SK-N-SH (cell line): ENCODE results near the gene GFPT2. TPM values are rescaled to one million over a fixed set of nuclear protein-coding genes. Genes with fewer than 3 reads are reported as not detected.

Experiments used
- CTCF ChIA-PET: fragments of 300-600, 350-600 bp; formaldehyde crosslinking; extraction: SDS; loops from one replicate; lab custom pipeline; 2021; lab: Yijun Ruan, JAX
- POLR2A ChIA-PET: fragments of 350-600 bp; sonication (Branson Sonifier 250); formaldehyde crosslinking; extraction: SDS; loops from one replicate; lab custom pipeline; 2020; ENCODE audit warnings: antibody characterized with exemption, inconsistent platforms; lab: Yijun Ruan, JAX
- DNase-seq: peaks from one replicate; pipeline ENCODE4 v3.0.0; 2012
- H2AFZ ChIP-seq: fragments of 200-600 bp; sonication (generic); 2 replicates; pipeline ENCODE4 v1.8.1; 2016; ENCODE audit warnings: antibody characterized with exemption, mild to moderate bottlenecking, low read depth
- H3F3A ChIP-seq: fragments of 200-600 bp; sonication (generic); replicated peaks from 2 replicates; pipeline ENCODE3; 2016; ENCODE audit warnings: antibody characterized with exemption, mild to moderate bottlenecking; ENCODE audit not compliant: insufficient read depth
- H3K27ac ChIP-seq, 2 experiments: fragments of 200-500 bp in 1 of 2; fragments of 200-600 bp in 1 of 2; sonication (Bioruptor generic) in 1 of 2; sonication (generic), shearing (Covaris generic) in 1 of 2; 2 replicates each; pipeline versions ENCODE4 v1.5.1 to v1.6.1; 2014 to 2016; ENCODE audit warnings: low read depth in 2 of 2, inconsistent platforms in 1 of 2, low read length in 1 of 2, mild to moderate bottlenecking in 1 of 2, mixed read lengths in 1 of 2
- H3K27me3 ChIP-seq: fragments of 200-600 bp; sonication (generic), shearing (Covaris generic); 2 replicates; pipeline ENCODE4 v1.6.1; 2016; ENCODE audit warnings: mixed run types; ENCODE audit not compliant: insufficient read depth
- H3K36me3 ChIP-seq, 2 experiments: fragments of 200-500 bp in 1 of 2; fragments of 200-600 bp in 1 of 2; sonication (Bioruptor generic) in 1 of 2; sonication (generic) in 1 of 2; replicated peaks in 1 of 2; 2 replicates each; pipeline versions ENCODE3 to v1.5.1; 2014 to 2016; ENCODE audit warnings: low read length in 1 of 2, mild to moderate bottlenecking in 1 of 2; ENCODE audit not compliant: insufficient read depth in 2 of 2, control insufficient read depth in 1 of 2
- H3K4me1 ChIP-seq, 2 experiments: fragments of 200-500 bp in 1 of 2; fragments of 200-600 bp in 1 of 2; sonication (Bioruptor generic) in 1 of 2; sonication (generic), shearing (Covaris generic) in 1 of 2; 2 replicates each; pipeline versions ENCODE4 v1.5.1 to v1.6.1; 2014 to 2016; ENCODE audit warnings: low read depth in 1 of 2, low read length in 1 of 2, mixed run types in 1 of 2; ENCODE audit not compliant: insufficient read depth in 2 of 2, control insufficient read depth in 1 of 2
- H3K4me2 ChIP-seq: fragments of 200-600 bp; sonication (generic), shearing (Covaris generic); 2 replicates; pipeline ENCODE4 v1.6.1; 2017; ENCODE audit warnings: mixed run types
- H3K4me3 ChIP-seq, 2 experiments: fragments of 200-500 bp in 1 of 2; fragments of 200-600 bp in 1 of 2; sonication (Bioruptor generic) in 1 of 2; sonication (generic), shearing (Covaris generic) in 1 of 2; 2 replicates each; pipeline versions ENCODE4 v1.5.1 to v1.8.1; 2014 to 2016; ENCODE audit warnings: low read depth in 2 of 2, inconsistent platforms in 1 of 2, low read length in 1 of 2, mild to moderate bottlenecking in 1 of 2, mixed read lengths in 1 of 2, moderate library complexity in 1 of 2
- H3K79me2 ChIP-seq: fragments of 200-600 bp; sonication (generic); 2 replicates; pipeline ENCODE4 v1.8.1; 2017; ENCODE audit warnings: mild to moderate bottlenecking; ENCODE audit not compliant: insufficient read depth
- H3K9ac ChIP-seq: fragments of 200-600 bp; sonication (generic); 2 replicates; pipeline ENCODE4 v1.6.1; 2017; ENCODE audit warnings: mixed run types
- H3K9me2 ChIP-seq: fragments of 200-600 bp; sonication (generic); 2 replicates; pipeline ENCODE4 v1.6.1; 2017; ENCODE audit warnings: mixed run types
- H3K9me3 ChIP-seq: fragments of 200-600 bp; sonication (generic); 2 replicates; pipeline ENCODE4 v1.6.1; 2017; ENCODE audit warnings: mixed run types, mild to moderate bottlenecking, moderate library complexity
- H4K20me1 ChIP-seq: fragments of 200-600 bp; sonication (generic); 2 replicates; pipeline ENCODE4 v1.6.1; 2017; ENCODE audit warnings: mild to moderate bottlenecking, mixed run types; ENCODE audit not compliant: insufficient read depth
- CHD2 ChIP-seq: fragments of 150-350 bp; IDR thresholded peaks from 2 replicates; pipeline ENCODE4 v1.6.1; 2018; ENCODE audit warnings: low read length; ENCODE audit not compliant: partially characterized antibody
- ELF1 ChIP-seq: IDR thresholded peaks from 2 replicates; pipeline ENCODE4 v1.4.0; 2012
- FOSL2 ChIP-seq: IDR thresholded peaks from 2 replicates; pipeline ENCODE4 v1.4.0; 2012; ENCODE audit warnings: low read depth, mild to moderate bottlenecking, moderate library complexity, borderline replicate concordance
- FOXJ3 ChIP-seq: sonication (generic); formaldehyde crosslinking; IDR thresholded peaks from 2 replicates; pipeline ENCODE4 v1.5.1; 2020; ENCODE audit warnings: mild to moderate bottlenecking, missing genetic modification reagents
- FOXM1 ChIP-seq: IDR thresholded peaks from 2 replicates; pipeline ENCODE4 v1.4.0; 2012; ENCODE audit warnings: low read depth, mild to moderate bottlenecking
- GABPA ChIP-seq: IDR thresholded peaks from 2 replicates; pipeline ENCODE4 v1.4.0; 2012; ENCODE audit warnings: low read depth, mild to moderate bottlenecking
- GATA2 ChIP-seq: sonication (generic); formaldehyde crosslinking; IDR thresholded peaks from 2 replicates; pipeline ENCODE4 v1.5.0; 2020; ENCODE audit warnings: mild to moderate bottlenecking, missing genetic modification reagents
- MEF2A ChIP-seq: IDR thresholded peaks from 2 replicates; pipeline ENCODE4 v1.4.0; 2012; ENCODE audit warnings: low read depth, borderline replicate concordance
- NFIC ChIP-seq: IDR thresholded peaks from 2 replicates; pipeline ENCODE4 v1.4.0; 2012; ENCODE audit warnings: borderline replicate concordance
- POLR2AphosphoS5 ChIP-seq: IDR thresholded peaks from 2 replicates; pipeline ENCODE4 v1.6.1; 2012; ENCODE audit warnings: low read depth, low read length
- RAD21 ChIP-seq: IDR thresholded peaks from 2 replicates; pipeline ENCODE4 v1.6.1; 2012; ENCODE audit warnings: mild to moderate bottlenecking, low read length
- RXRA ChIP-seq: IDR thresholded peaks from 2 replicates; pipeline ENCODE4 v1.4.0; 2012; ENCODE audit warnings: low read depth, mild to moderate bottlenecking, borderline replicate concordance
- SIN3A ChIP-seq: IDR thresholded peaks from 2 replicates; pipeline ENCODE4 v1.6.1; 2012; ENCODE audit warnings: low read depth, mild to moderate bottlenecking, low read length, moderate library complexity, borderline replicate concordance
- SMC3 ChIP-seq: IDR thresholded peaks from 2 replicates; pipeline ENCODE4 v1.6.1; 2012; ENCODE audit warnings: low read depth, low read length, improper control_type of control experiment
- TAF1 ChIP-seq: IDR thresholded peaks from 2 replicates; pipeline ENCODE4 v1.6.1; 2012; ENCODE audit warnings: low read depth, mild to moderate bottlenecking, low read length, moderate library complexity, borderline replicate concordance
- TCF12 ChIP-seq: IDR thresholded peaks from 2 replicates; pipeline ENCODE4 v1.4.0; 2012
- TEAD4 ChIP-seq: IDR thresholded peaks from 2 replicates; pipeline ENCODE4 v1.4.0; 2012; ENCODE audit warnings: mild to moderate bottlenecking, borderline replicate concordance; ENCODE audit not compliant: insufficient read depth
- YY1 ChIP-seq: IDR thresholded peaks from 2 replicates; pipeline ENCODE4 v1.4.0; 2012; ENCODE audit warnings: low read depth, mild to moderate bottlenecking
- WGBS: methylation state at CpG from one replicate; pipeline ENCODE4 v1.1.6; 2017; ENCODE audit warnings: low lambda C conversion rate; 5-methylcytosine and 5-hydroxymethylcytosine counted together
- polyA plus RNA-seq, 3 experiments: library from polyadenylated mRNA; depleted of rRNA; stranded (reverse); fragments of >200 nt; gene quantifications; 2 replicates each; pipeline ENCODE4 v1.2.3, GENCODE V29; 2012
- TF ChIP-seq, protein P1 (sequence below): fragments of 150-350 bp; IDR thresholded peaks from 2 replicates; pipeline ENCODE4 v1.6.1; 2017; ENCODE audit warnings: antibody characterized with exemption, low read length, low read depth, borderline replicate concordance
- TF ChIP-seq, protein P2 (sequence below): IDR thresholded peaks from 2 replicates; pipeline ENCODE4 v1.4.0; 2012; ENCODE audit warnings: low read depth

Gene GFPT2
- polyA plus RNA-seq, 1 of the 3 experiments (the other 2 are of a cell fraction), result 8.1 TPM

DNA sequence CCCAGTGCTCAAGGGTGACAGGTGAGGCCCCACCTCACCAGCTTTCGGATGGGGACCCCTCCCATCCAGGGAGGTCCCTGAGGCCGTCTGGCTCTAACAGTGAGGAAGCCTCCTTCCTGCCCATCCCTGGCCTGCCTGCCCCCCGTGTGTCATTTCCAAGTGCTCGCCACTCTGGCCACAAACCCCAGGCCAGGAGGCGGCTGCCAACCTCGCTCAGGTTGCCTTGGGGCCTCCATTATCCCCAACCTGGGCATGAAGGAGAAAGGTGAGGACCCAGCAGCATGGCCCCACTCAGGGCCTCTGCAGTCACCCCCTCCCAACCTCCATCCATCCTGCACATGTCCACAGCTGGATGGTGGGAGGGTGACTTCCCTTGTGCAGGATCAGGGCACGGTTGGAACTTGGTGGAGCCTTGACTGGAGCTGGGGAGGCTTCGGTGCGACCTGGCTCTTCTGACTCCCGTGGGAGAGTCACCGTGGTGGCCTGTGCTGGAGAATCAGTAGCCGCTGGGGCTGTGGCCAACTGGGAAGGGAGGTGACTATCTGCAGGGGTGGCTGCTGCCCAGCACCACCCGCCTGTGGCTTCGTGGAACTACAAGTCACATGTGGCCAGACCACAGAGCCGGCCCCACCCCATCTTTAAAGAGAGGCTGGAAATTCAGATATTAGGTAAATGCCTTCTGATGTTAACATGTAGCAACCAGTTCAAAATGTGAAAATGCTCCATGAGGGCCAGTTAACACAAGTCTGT, 37.5 kb upstream of the GFPT2 start:
- no peaks in the 10 kb centered on the region for H3K4me1 ChIP-seq
- H3K27me3 ChIP-seq, result no peaks in the 10 kb centered on the region
- H4K20me1 ChIP-seq, result no peaks in the 10 kb centered on the region
- WGBS, result 75% methylated on average over 8 of the region's 15 CpGs
- CTCF ChIA-PET, result interaction anchor here (1.1 kb wide), 1 partner anchor 62 kb away, joined by 3 read pairs; no protein-coding TSS in a partner anchor
- H3K9me3 ChIP-seq, result no peaks in the 10 kb centered on the region
- no peak overlapping the region for H2AFZ ChIP-seq
- no peak overlapping the region for H3K4me2 ChIP-seq
- POLR2A ChIA-PET, result no interaction called here
- no peak overlapping the region for H3K9ac ChIP-seq
- TF ChIP-seq TAF1 (no peak), GATA2 (CRISPR knock-in tag) (no peak), SMC3 (no peak), ELF1 (no peak)
- TF ChIP-seq, protein P1, sequence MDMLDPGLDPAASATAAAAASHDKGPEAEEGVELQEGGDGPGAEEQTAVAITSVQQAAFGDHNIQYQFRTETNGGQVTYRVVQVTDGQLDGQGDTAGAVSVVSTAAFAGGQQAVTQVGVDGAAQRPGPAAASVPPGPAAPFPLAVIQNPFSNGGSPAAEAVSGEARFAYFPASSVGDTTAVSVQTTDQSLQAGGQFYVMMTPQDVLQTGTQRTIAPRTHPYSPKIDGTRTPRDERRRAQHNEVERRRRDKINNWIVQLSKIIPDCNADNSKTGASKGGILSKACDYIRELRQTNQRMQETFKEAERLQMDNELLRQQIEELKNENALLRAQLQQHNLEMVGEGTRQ, result no peak
- no peak overlapping the region for H3K27ac ChIP-seq
- no peaks in the 10 kb centered on the region for H3K79me2 ChIP-seq
- peak; percentile 47 for DNase-seq
- H3K9me2 ChIP-seq, result no peaks in the 10 kb centered on the region
- H3F3A ChIP-seq, result no peaks in the 10 kb centered on the region
- no peak overlapping the region for H3K4me3 ChIP-seq
- no peaks in the 10 kb centered on the region for H3K36me3 ChIP-seq

DNA sequence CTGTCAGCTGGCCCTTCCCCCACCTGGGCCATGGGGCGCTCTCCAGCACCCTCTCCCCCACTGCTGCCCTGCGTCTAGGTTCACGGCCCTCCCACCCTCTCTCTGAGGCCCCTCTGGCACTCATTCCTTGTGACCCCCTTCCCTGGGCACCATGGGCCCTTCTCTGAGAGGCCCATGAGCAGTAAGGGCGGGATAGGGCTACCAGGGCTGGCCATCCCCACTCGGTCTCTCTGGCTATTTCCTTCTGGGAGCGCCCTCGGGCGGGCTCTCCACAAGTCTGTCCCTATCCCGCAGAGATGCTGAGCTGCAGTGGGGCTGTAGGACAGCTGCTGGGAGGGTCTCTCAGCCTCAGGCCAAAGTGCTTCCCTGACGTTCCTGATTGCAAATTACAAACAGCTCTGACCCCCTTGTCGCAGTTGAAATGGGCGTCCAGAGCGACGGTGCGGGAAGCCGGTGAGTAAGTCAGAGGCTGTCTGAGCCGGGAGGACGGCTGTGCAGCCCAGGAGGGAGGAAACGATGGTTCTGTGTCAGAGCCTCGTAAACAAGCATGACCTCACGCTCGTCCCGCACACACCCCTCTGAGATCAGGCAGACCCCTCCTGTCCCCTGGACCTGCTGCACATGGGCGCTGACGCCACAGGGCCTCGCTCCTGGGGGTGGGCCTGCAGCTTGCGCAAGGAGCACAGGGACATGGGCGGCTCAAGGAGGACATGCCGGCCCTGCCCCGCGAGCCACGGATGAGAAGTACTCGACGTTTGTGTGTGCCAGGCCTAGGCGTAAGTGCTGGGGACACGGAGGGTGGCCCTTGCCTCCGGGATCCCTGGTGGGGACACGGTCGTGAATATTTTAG, 36.3 kb upstream of the GFPT2 start:
- no peaks in the 10 kb centered on the region for H3K79me2 ChIP-seq
- WGBS, result 63% methylated on average over 27 of the region's 39 CpGs
- H3K9me2 ChIP-seq, result no peaks in the 10 kb centered on the region
- no peak overlapping the region for H3K9ac ChIP-seq
- H2AFZ ChIP-seq, result no peak overlapping the region
- no peaks in the 10 kb centered on the region for H3F3A ChIP-seq
- TF ChIP-seq GABPA, result no peak
- no peak for TF ChIP-seq TAF1
- TF ChIP-seq NFIC, result no peak
- TF ChIP-seq SIN3A, result no peak
- TF ChIP-seq TEAD4, result no peak
- TF ChIP-seq MEF2A, result no peak
- no peak for TF ChIP-seq CHD2
- TF ChIP-seq FOXM1, result no peak
- no peak for TF ChIP-seq RAD21
- TF ChIP-seq, protein P2, sequence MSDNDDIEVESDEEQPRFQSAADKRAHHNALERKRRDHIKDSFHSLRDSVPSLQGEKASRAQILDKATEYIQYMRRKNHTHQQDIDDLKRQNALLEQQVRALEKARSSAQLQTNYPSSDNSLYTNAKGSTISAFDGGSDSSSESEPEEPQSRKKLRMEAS, result no peak
- no peak for TF ChIP-seq FOXJ3
- TF ChIP-seq SMC3, result no peak
- no peak for TF ChIP-seq FOSL2
- TF ChIP-seq RXRA, result no peak
- TF ChIP-seq TCF12, result no peak
- TF ChIP-seq YY1, result no peak
- no peak for TF ChIP-seq GATA2 (CRISPR knock-in tag)
- TF ChIP-seq POLR2AphosphoS5, result no peak
- TF ChIP-seq, all 33 proteins: peak for 0
- Histone ChIP-seq H3K9me3 (no peaks in the 10 kb centered on the region), H3K4me2 (no peak overlapping the region), H3K27ac (no peak overlapping the region), H3K36me3 (no peaks in the 10 kb centered on the region), H4K20me1 (no peaks in the 10 kb centered on the region), H3K4me3 (no peak overlapping the region), H3K27me3 (no peaks in the 10 kb centered on the region), H3K4me1 (no peaks in the 10 kb centered on the region)
- ChIA-PET CTCF (no interaction called here), POLR2A (no interaction called here)
- DNase-seq, result peak; percentile 15
